IMR-90 (cell line): ENCODE measurements around the gene UBASH3B. TPM values are rescaled to one million over a fixed set of nuclear protein-coding genes. Genes with fewer than 3 reads are reported as not detected.
A peak's percentile ranks its signal among the peaks of the same experiment; 100 is the strongest.

Source experiments
- ATAC-seq: fragments of 200-7000 bp; cut with Tn5 transposase; 2 replicates; pipeline ENCODE4 v1.9.1; 2020; ENCODE audit warnings: low read depth, mild to moderate bottlenecking, moderate library complexity
- BruUV-seq: library from RNA; stranded (reverse); fragments of 400-500 nt; replicated peaks from 2 replicates; lab custom pipeline; 2021; lab: Mats Ljungman, UMichigan
- CTCF ChIA-PET: fragments of 300-600 bp; formaldehyde crosslinking; extraction: SDS; loops from one replicate; lab custom pipeline; 2021; ENCODE audit warnings: antibody characterized with exemption; lab: Yijun Ruan, JAX
- POLR2A ChIA-PET: fragments of 300-600 bp; sonication (Branson Sonifier 250); formaldehyde crosslinking; loops from one replicate; lab custom pipeline; 2022; ENCODE audit warnings: antibody characterized with exemption; ENCODE audit not compliant: unreplicated experiment; lab: Charles Lee
- DNase-seq: peaks from one replicate; pipeline ENCODE4 v3.0.0; 2013
- H2AFZ ChIP-seq: replicated peaks from 2 replicates; pipeline ENCODE3; 2013; ENCODE audit warnings: low read length, mild to moderate bottlenecking; ENCODE audit not compliant: poor library complexity
- H2AK5ac ChIP-seq: 2 replicates; pipeline ENCODE4 v1.6.1; 2013; ENCODE audit warnings: low read depth, low read length, inconsistent platforms
- H2AK9ac ChIP-seq: replicated peaks from 2 replicates; pipeline ENCODE3; 2013; ENCODE audit warnings: mild to moderate bottlenecking, low read depth, low read length, moderate library complexity; ENCODE audit not compliant: poor library complexity
- H2BK120ac ChIP-seq: 2 replicates; pipeline ENCODE4 v1.6.1; 2013; ENCODE audit warnings: low read depth, low read length, inconsistent platforms
- H2BK15ac ChIP-seq: 3 replicates; pipeline ENCODE4 v1.6.1; 2013; ENCODE audit warnings: low read depth, low read length, inconsistent platforms
- H2BK20ac ChIP-seq: 2 replicates; pipeline ENCODE4 v1.6.1; 2013; ENCODE audit warnings: low read depth, mild to moderate bottlenecking, inconsistent platforms, low read length, moderate library complexity
- H2BK5ac ChIP-seq: 2 replicates; pipeline ENCODE4 v1.6.1; 2013; ENCODE audit warnings: mild to moderate bottlenecking, low read depth, low read length, inconsistent platforms; ENCODE audit not compliant: poor library complexity, severe bottlenecking
- H3K14ac ChIP-seq: replicated peaks from 2 replicates; pipeline ENCODE4 v1.6.1; 2013; ENCODE audit warnings: low read depth, low read length, inconsistent platforms
- H3K18ac ChIP-seq: 2 replicates; pipeline ENCODE4 v1.6.1; 2013; ENCODE audit warnings: low read depth, low read length, control low read depth
- H3K23ac ChIP-seq: 2 replicates; pipeline ENCODE4 v1.6.1; 2013; ENCODE audit warnings: low read depth, low read length, inconsistent platforms
- H3K27ac ChIP-seq: 2 replicates; pipeline ENCODE4 v1.5.1; 2013; ENCODE audit warnings: mild to moderate bottlenecking, control low read depth, low read length; ENCODE audit not compliant: insufficient read depth
- H3K27me3 ChIP-seq: 2 replicates; pipeline ENCODE4 v1.6.1; 2013; ENCODE audit warnings: low read length; ENCODE audit not compliant: control insufficient read depth, insufficient read depth
- H3K36me3 ChIP-seq: 2 replicates; pipeline ENCODE4 v1.6.1; 2013; ENCODE audit warnings: low read length, mixed read lengths; ENCODE audit not compliant: control insufficient read depth, insufficient read depth
- H3K4ac ChIP-seq: 2 replicates; pipeline ENCODE4 v1.6.1; 2013; ENCODE audit warnings: low read depth, low read length, inconsistent platforms
- H3K4me1 ChIP-seq: 2 replicates; pipeline ENCODE4 v1.6.1; 2013; ENCODE audit warnings: low read length, mixed read lengths; ENCODE audit not compliant: control insufficient read depth, insufficient read depth
- H3K4me2 ChIP-seq: 2 replicates; pipeline ENCODE4 v1.6.1; 2013; ENCODE audit warnings: low read depth, mild to moderate bottlenecking, control low read depth, low read length, moderate library complexity
- H3K4me3 ChIP-seq: 2 replicates; pipeline ENCODE4 v1.5.1; 2013; ENCODE audit warnings: low read depth, mild to moderate bottlenecking, control low read depth, low read length, moderate library complexity; ENCODE audit not compliant: insufficient read depth
- H3K56ac ChIP-seq: 2 replicates; pipeline ENCODE4 v1.6.1; 2013; ENCODE audit warnings: low read length, inconsistent platforms; ENCODE audit not compliant: insufficient read depth; ENCODE audit errors: extremely low read depth
- H3K79me1 ChIP-seq, 2 experiments: 2 replicates each; pipeline ENCODE4 v1.6.1; 2013; ENCODE audit warnings: low read length in 2 of 2, inconsistent platforms in 1 of 2, low read depth in 1 of 2
- H3K9ac ChIP-seq: 2 replicates; pipeline ENCODE4 v1.6.1; 2013; ENCODE audit warnings: low read depth, low read length, control low read depth
- H3K9me1 ChIP-seq: 2 replicates; pipeline ENCODE4 v1.6.1; 2013; ENCODE audit warnings: low read length, inconsistent platforms; ENCODE audit not compliant: insufficient read depth
- H3K9me3 ChIP-seq: 2 replicates; pipeline ENCODE4 v1.6.1; 2013; ENCODE audit warnings: low read length; ENCODE audit not compliant: control insufficient read depth, insufficient read depth
- H4K20me1 ChIP-seq: 2 replicates; pipeline ENCODE4 v1.6.1; 2013; ENCODE audit warnings: low read length, inconsistent platforms; ENCODE audit not compliant: insufficient read depth
- H4K5ac ChIP-seq: 2 replicates; pipeline ENCODE4 v1.6.1; 2013; ENCODE audit warnings: mild to moderate bottlenecking, low read depth, low read length, control low read depth
- H4K8ac ChIP-seq, 2 experiments: 2 replicates each; pipeline ENCODE4 v1.6.1; 2013; ENCODE audit warnings: low read depth in 2 of 2, low read length in 2 of 2, control low read depth in 1 of 2, inconsistent platforms in 1 of 2
- H4K91ac ChIP-seq: 2 replicates; pipeline ENCODE4 v1.6.1; 2013; ENCODE audit warnings: low read depth, low read length, inconsistent platforms; ENCODE audit not compliant: insufficient read depth
- CEBPB ChIP-seq: IDR thresholded peaks from 2 replicates; pipeline ENCODE4 v1.6.1; 2012; ENCODE audit warnings: low read depth, low read length, improper control_type of control experiment
- CHD1 ChIP-seq: IDR thresholded peaks from 2 replicates; pipeline ENCODE4 v1.6.1; 2012; ENCODE audit warnings: low read depth, low read length, improper control_type of control experiment
- POLR2A ChIP-seq: IDR thresholded peaks from 2 replicates; pipeline ENCODE4 v1.6.1; 2012; ENCODE audit warnings: mild to moderate bottlenecking, low read depth, low read length
- RAD21 ChIP-seq: IDR thresholded peaks from 2 replicates; pipeline ENCODE4 v1.6.1; 2012; ENCODE audit warnings: low read length, improper control_type of control experiment
- SMC3 ChIP-seq: fragments of 150-350 bp; IDR thresholded peaks from 2 replicates; pipeline ENCODE4 v1.6.1; 2016; ENCODE audit warnings: low read depth, mild to moderate bottlenecking, antibody characterized with exemption, low read length, moderate library complexity
- WGBS, 2 experiments: methylation state at CpG; one replicate each; pipeline versions ENCODE4 v1.1.5 to v1.1.7; 2013; ENCODE audit warnings: missing lambda C conversion rate in 2 of 2; ENCODE audit not compliant: insufficient read length in 1 of 2; ENCODE audit errors: extremely low coverage in 2 of 2; 5-methylcytosine and 5-hydroxymethylcytosine counted together
- dilution Hi-C: fragments of 300-500 bp; cut with HindIII; formaldehyde crosslinking; loops from one replicate; pipeline ENCODE4 v1.14.3; 2018; ENCODE audit warnings: low sequenced_read_pairs; ENCODE audit not compliant: unreplicated experiment
- in situ Hi-C: fragments of 300-500 bp; cut with MboI; formaldehyde crosslinking; loops from 3 replicates; pipeline ENCODE4 v1.14.3; 2019; ENCODE audit warnings: low sequenced_read_pairs, inconsistent platforms, mixed read lengths
- intact Hi-C: fragments of 100-400 bp; cut with micrococcal nuclease; formaldehyde crosslinking; loops from 2 replicates; pipeline ENCODE4 v1.10.0; 2022
- microRNA-seq, 2 experiments: library from miRNA; stranded (forward) in 1 of 2; unstranded in 1 of 2; fragments of 10-50 nt in 1 of 2; fragments of <30 nt in 1 of 2; gene quantifications in 1 of 2; microRNA quantifications in 1 of 2; one replicate each; pipeline versions ENCODE3 to v1.1.0; 2013 to 2020; ENCODE audit not compliant: insufficient read depth in 1 of 2, insufficient read length in 1 of 2, unreplicated experiment in 1 of 2
- polyA plus RNA-seq, 3 experiments: library from polyadenylated mRNA; depleted of rRNA; stranded (reverse); fragments of >200 nt; gene quantifications; 2 replicates each; pipeline ENCODE4 v1.2.3, GENCODE V29; 2012; ENCODE audit warnings: low replicate concordance in 1 of 3
- small RNA-seq, 5 experiments: library from RNA; depleted of rRNA; stranded (forward); fragments of <200 nt; gene quantifications; one replicate each; pipeline ENCODE3, GENCODE V24; 2012
- total RNA-seq: library from RNA; depleted of rRNA; stranded (reverse); fragments of >200 nt; gene quantifications from 2 replicates; pipeline ENCODE4 v1.2.3, GENCODE V29; 2012; rRNA removed
- TF ChIP-seq, protein P1 (sequence below): conservative IDR thresholded peaks from 2 replicates; pipeline ENCODE4 v1.5.1; 2012; ENCODE audit warnings: mild to moderate bottlenecking, low read depth, low read length, improper control_type of control experiment

Gene UBASH3B
- total and polyA plus RNA-seq, 2 of the 4 experiments (the other 2 are of a cell fraction), result 27.2 to 48.0 TPM

GRCh38 chr11:122863704-122864326, 208.3 kb downstream of the UBASH3B start:
- Histone ChIP-seq H3K9ac (no peak overlapping the region), H3K23ac (no peak overlapping the region), H2BK15ac (no peak overlapping the region), H2BK20ac (no peak overlapping the region), H2AK9ac (no peak overlapping the region), H3K79me1 (no peaks in the 10 kb centered on the region), H4K91ac (no peak overlapping the region), H4K8ac (no peak overlapping the region), H3K27me3 (peaks cover 32% of the 10 kb centered on the region), H3K56ac (no peak overlapping the region), H3K18ac (no peak overlapping the region), H3K4me1 (no peaks in the 10 kb centered on the region), H4K5ac (no peak overlapping the region), H3K4me3 (no peak overlapping the region), H3K4ac (no peak overlapping the region), H2AFZ (no peak overlapping the region), H3K14ac (no peak overlapping the region), H4K20me1 (no peaks in the 10 kb centered on the region), H2BK5ac (no peak overlapping the region), H3K36me3 (no peaks in the 10 kb centered on the region), H2AK5ac (no peak overlapping the region), H2BK120ac (no peak overlapping the region), H3K27ac (no peak overlapping the region), H3K9me1 (no peaks in the 10 kb centered on the region), H3K9me3 (no peaks in the 10 kb centered on the region), H3K4me2 (no peak overlapping the region)
- in situ Hi-C loops, result loop anchor here (25.0 kb wide), 1 partner anchor 398 kb away; no protein-coding TSS in a partner anchor
- peak; percentile 57; the same call in 1 of the 2 replicates for ATAC-seq
- POLR2A ChIA-PET, result no interaction called here
- CTCF ChIA-PET, result interaction anchor here (0.6 to 3.7 kb wide), 20 partner anchors 9 to 1371 kb away, joined by 3 to 53 read pairs (median 3); no protein-coding TSS in a partner anchor
- BruUV-seq, result no TSS peak
- intact Hi-C loops, result loop anchor here (1.0 kb wide), 3 partner anchors 159 to 397 kb away; no protein-coding TSS in a partner anchor
- WGBS, 2 experiments, result no CpG with 5 or more reads among the region's 7 CpGs
- dilution Hi-C loops, result loop anchor here (25.0 kb wide), 1 partner anchor 173 kb away; no protein-coding TSS in a partner anchor
- peak; percentile 50 for DNase-seq
- peak; percentile 86 for TF ChIP-seq RAD21
- TF ChIP-seq CHD1, result no peak
- TF ChIP-seq, protein P1, sequence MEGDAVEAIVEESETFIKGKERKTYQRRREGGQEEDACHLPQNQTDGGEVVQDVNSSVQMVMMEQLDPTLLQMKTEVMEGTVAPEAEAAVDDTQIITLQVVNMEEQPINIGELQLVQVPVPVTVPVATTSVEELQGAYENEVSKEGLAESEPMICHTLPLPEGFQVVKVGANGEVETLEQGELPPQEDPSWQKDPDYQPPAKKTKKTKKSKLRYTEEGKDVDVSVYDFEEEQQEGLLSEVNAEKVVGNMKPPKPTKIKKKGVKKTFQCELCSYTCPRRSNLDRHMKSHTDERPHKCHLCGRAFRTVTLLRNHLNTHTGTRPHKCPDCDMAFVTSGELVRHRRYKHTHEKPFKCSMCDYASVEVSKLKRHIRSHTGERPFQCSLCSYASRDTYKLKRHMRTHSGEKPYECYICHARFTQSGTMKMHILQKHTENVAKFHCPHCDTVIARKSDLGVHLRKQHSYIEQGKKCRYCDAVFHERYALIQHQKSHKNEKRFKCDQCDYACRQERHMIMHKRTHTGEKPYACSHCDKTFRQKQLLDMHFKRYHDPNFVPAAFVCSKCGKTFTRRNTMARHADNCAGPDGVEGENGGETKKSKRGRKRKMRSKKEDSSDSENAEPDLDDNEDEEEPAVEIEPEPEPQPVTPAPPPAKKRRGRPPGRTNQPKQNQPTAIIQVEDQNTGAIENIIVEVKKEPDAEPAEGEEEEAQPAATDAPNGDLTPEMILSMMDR, result peak; percentile 96
- TF ChIP-seq CEBPB, result no peak
- peak; percentile 89 for TF ChIP-seq SMC3
- TF ChIP-seq POLR2A, result no peak

Small RNAs within 50 kb of the gene (microRNA-seq; reads per million reads assigned to microRNA genes)
- gene RF01210 (ENCODE audit: insufficient read depth, insufficient read length), result not detected

Small RNAs within 50 kb of the gene (small RNA-seq; reads per million reads assigned to genes)
- 0 reads per million in 5 experiments for gene RF01210

Other genes starting within 250 kb of the UBASH3B start
- gene CRTAM, start 182.8 kb downstream of the UBASH3B start, total RNA-seq, result not detected in 2 replicates
- gene CRTAM, start 182.8 kb downstream of the UBASH3B start, polyA plus RNA-seq (2012; rRNA removed), result not detected in 2 replicates
- gene JHY, start 227.0 kb downstream of the UBASH3B start, total RNA-seq, result 0.54 and 0.56 TPM in 2 replicates
- gene JHY, start 227.0 kb downstream of the UBASH3B start, polyA plus RNA-seq (2012; rRNA removed), result 0.46 and 0.51 TPM in 2 replicates